Sigmoid colon (tissue), 4 donors: ENCODE measurements around the gene OR8G1.

Experiments used
- CTCF ChIP-seq, 4 experiments: fragments of 450-650 bp in 3 of 4; fragments of 200-600 bp in 1 of 4; IDR thresholded peaks; one replicate each; pipeline ENCODE4 v1.5.1; 2016 to 2019; ENCODE audit warnings: antibody characterized with exemption in 4 of 4, mild to moderate bottlenecking in 3 of 4, moderate library complexity in 2 of 4
- EP300 ChIP-seq, 4 donors: sonication (generic); formaldehyde crosslinking; IDR thresholded peaks; one replicate each; pipeline ENCODE4 v1.6.1; 2017; ENCODE audit warnings: antibody characterized with exemption in 4 of 4
- POLR2A ChIP-seq, 2 donors: fragments of 450-650 bp; IDR thresholded peaks; one replicate each; pipeline ENCODE4 v1.6.1; 2016; ENCODE audit warnings: antibody characterized with exemption in 2 of 2, mild to moderate bottlenecking in 2 of 2, moderate library complexity in 2 of 2
- POLR2AphosphoS5 ChIP-seq, 4 donors: sonication (generic); formaldehyde crosslinking; IDR thresholded peaks; one replicate each; pipeline ENCODE4 v1.6.1; 2017; ENCODE audit warnings: antibody characterized with exemption in 4 of 4

- TF ChIP-seq CTCF (IDR thresholded peaks at IDR 0.05) (no peak), POLR2A (IDR thresholded peaks at IDR 0.05) (no peak), POLR2AphosphoS5 (IDR thresholded peaks at IDR 0.05) (no peak), EP300 (IDR thresholded peaks at IDR 0.05) (no peak)
Measured at GRCh38 chr11:124296016-124296415, 55.1 kb downstream of the OR8G1 start.
